A673 (cell line): ENCODE measurements around the gene KRR1.

Experiments used
- CTCF ChIP-seq: fragments of 300-800, 200-600 bp; sonication (generic); conservative IDR thresholded peaks from 2 replicates; pipeline ENCODE4 v1.5.1; 2017; ENCODE audit warnings: low read depth, mild to moderate bottlenecking, antibody characterized with exemption, low read length, moderate library complexity, mixed read lengths
- EZH2 ChIP-seq: fragments of 200-600 bp; sonication (generic); IDR thresholded peaks from 2 replicates; pipeline ENCODE4 v1.6.1; 2017; ENCODE audit warnings: borderline replicate concordance, low read depth, mild to moderate bottlenecking, mixed read lengths, antibody characterized with exemption, low read length; ENCODE audit not compliant: poor library complexity, severe bottlenecking

- TF ChIP-seq CTCF: no peak
- TF ChIP-seq EZH2: no peak
These were observed 8.0 kb downstream of the KRR1 start for GRCh38 chr12:75503459-75503858.
